HepG2 (cell line): ENCODE results near the gene RPA1. TPM values are rescaled to one million over a fixed set of nuclear protein-coding genes. Genes with fewer than 3 reads are reported as not detected.

ENCODE experiments used
- ARID4A ChIP-seq: sonication (generic); formaldehyde crosslinking; IDR thresholded peaks from 2 replicates; pipeline ENCODE4 v1.5.0; 2020; ENCODE audit warnings: mild to moderate bottlenecking, missing genetic modification reagents, borderline replicate concordance
- FOSL2 ChIP-seq: sonication (generic); formaldehyde crosslinking; IDR thresholded peaks from 2 replicates; pipeline ENCODE4 v1.4.0; 2020; ENCODE audit warnings: missing genetic modification reagents
- HOXA5 ChIP-seq: sonication (generic); formaldehyde crosslinking; IDR thresholded peaks from 2 replicates; pipeline ENCODE4 v1.4.0; 2020; ENCODE audit warnings: missing genetic modification reagents
- MAX ChIP-seq: IDR thresholded peaks from 2 replicates; pipeline ENCODE4 v1.6.1; 2012; ENCODE audit warnings: inconsistent platforms
- MIXL1 ChIP-seq: IDR thresholded peaks from 2 replicates; pipeline ENCODE4 v1.6.1; 2016
- MXD1 ChIP-seq: sonication (generic); formaldehyde crosslinking; IDR thresholded peaks from 2 replicates; pipeline ENCODE4 v1.4.0; 2020; ENCODE audit warnings: mild to moderate bottlenecking, missing genetic modification reagents
- PPARG ChIP-seq: conservative IDR thresholded peaks from 2 replicates; pipeline ENCODE4 v1.6.1; 2016; ENCODE audit warnings: missing biosample characterization, missing genetic modification reagents
- RXRB ChIP-seq: IDR thresholded peaks from 2 replicates; pipeline ENCODE4 v1.6.1; 2016; ENCODE audit warnings: borderline replicate concordance, missing genetic modification reagents, missing compliant biosample characterization
- SMYD3 ChIP-seq: sonication (generic); formaldehyde crosslinking; IDR thresholded peaks from 2 replicates; pipeline ENCODE4 v1.8.1; 2023; ENCODE audit warnings: mild to moderate bottlenecking, missing genetic modification reagents
- TEAD3 ChIP-seq: optimal IDR thresholded peaks from 2 replicates; pipeline ENCODE3; 2016; ENCODE audit warnings: borderline replicate concordance
- ZNF230 ChIP-seq: sonication (generic); formaldehyde crosslinking; IDR thresholded peaks from 2 replicates; pipeline ENCODE4 v1.4.0; 2020; ENCODE audit warnings: mild to moderate bottlenecking, missing genetic modification reagents
- ZNF816 ChIP-seq: sonication (generic); formaldehyde crosslinking; IDR thresholded peaks from 2 replicates; pipeline ENCODE4 v1.8.0; 2022; ENCODE audit warnings: missing genetic modification reagents, mild to moderate bottlenecking, borderline replicate concordance
- polyA plus RNA-seq, 8 experiments: library from polyadenylated mRNA; depleted of rRNA in 3 of 8; stranded (reverse) in 7 of 8; unstranded in 1 of 8; fragments of >200 nt; fragmentation: Illumina TruSeq in 4 of 8; extraction: Trizol in 4 of 8; gene quantifications; 2 replicates each; pipeline versions ENCODE4 v1.2.1 to v1.2.3, GENCODE V29; 2011 to 2016; ENCODE audit warnings: low read depth in 4 of 8, missing spikeins in 1 of 8, mixed read lengths in 1 of 8; ENCODE audit not compliant: insufficient read depth in 1 of 8
- total RNA-seq, 5 experiments: library from RNA; depleted of rRNA; stranded (reverse); fragments of >200 nt; fragmentation: Illumina TruSeq; extraction: Trizol; gene quantifications; 2 replicates each; pipeline ENCODE4 v1.2.3, GENCODE V29; 2016; ENCODE audit warnings: low read depth in 1 of 5
- TF ChIP-seq, protein P1 (sequence below): IDR thresholded peaks from 2 replicates; pipeline ENCODE4 v1.6.1; 2018; ENCODE audit warnings: missing genetic modification reagents

RPA1 gene
- total and polyA plus RNA-seq, 2 of the 13 experiments (the other 11 are each of a cell fraction or from before 2014, with no cell fraction given): 13.9 to 37.6 TPM

DNA sequence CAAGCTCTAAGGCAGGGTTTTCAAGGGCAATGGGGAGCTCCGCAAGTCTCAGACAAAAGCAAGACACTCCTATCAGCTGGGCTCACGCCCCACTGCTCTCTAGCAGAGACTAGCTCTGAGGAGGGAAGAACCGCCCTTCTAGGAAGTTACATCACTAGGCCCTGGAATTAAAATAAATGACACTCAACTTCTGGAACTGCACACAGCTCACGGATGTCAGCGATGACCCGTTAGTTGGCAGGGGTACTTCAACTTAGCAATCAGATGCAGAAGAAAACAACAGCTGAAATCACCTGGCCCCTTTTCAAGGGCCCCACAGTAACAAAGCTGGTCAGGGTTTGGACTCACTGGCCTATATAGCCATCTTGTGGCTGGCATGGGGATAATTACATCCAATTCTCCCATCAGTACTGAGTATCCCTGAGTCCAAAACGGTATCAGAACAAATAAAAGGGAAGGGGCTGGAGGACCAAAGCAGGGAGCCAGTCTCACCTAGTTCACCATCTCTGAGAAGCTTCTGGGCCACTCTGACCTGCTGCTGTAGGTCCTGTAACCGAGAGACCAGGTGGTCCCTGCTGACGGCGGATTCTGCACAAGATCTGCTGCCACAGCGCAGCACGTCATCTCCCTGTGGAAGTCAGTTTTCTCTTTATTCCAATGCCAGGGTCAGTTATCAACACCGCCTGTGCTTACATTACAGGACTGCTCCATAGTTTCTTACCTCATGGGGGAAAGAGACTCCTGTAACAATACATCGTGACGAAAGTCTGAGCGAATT, 45.8 kb upstream of the RPA1 start (continued):
- TF ChIP-seq FOSL2: 0 out of 2 replicates have a peak, but pooled peaks have one; percentile 18
- TF ChIP-seq MIXL1 (CRISPR knock-in tag): peak; percentile 73; the same call in 1 of the 2 replicates
- peak; percentile 66; the same call in 1 of the 2 replicates for TF ChIP-seq HOXA5 (CRISPR knock-in tag)
- TF ChIP-seq ZNF816: no peak
- TF ChIP-seq TEAD3 (CRISPR knock-in tag): peak; percentile 89
- TF ChIP-seq, protein P1, sequence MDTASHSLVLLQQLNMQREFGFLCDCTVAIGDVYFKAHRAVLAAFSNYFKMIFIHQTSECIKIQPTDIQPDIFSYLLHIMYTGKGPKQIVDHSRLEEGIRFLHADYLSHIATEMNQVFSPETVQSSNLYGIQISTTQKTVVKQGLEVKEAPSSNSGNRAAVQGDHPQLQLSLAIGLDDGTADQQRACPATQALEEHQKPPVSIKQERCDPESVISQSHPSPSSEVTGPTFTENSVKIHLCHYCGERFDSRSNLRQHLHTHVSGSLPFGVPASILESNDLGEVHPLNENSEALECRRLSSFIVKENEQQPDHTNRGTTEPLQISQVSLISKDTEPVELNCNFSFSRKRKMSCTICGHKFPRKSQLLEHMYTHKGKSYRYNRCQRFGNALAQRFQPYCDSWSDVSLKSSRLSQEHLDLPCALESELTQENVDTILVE (CRISPR knock-in tag): 0 out of 2 replicates have a peak, but pooled peaks have one; percentile 16
- 0 out of 2 replicates have a peak, but pooled peaks have one; percentile 33 for TF ChIP-seq PPARG
- TF ChIP-seq SMYD3 (CRISPR knock-in tag): no peak
- TF ChIP-seq ZNF230: 0 out of 2 replicates have a peak, but pooled peaks have one; percentile 24
- peak; percentile 18; the same call in 1 of the 2 replicates for TF ChIP-seq ARID4A
- 0 out of 2 replicates have a peak, but pooled peaks have one; percentile 34 for TF ChIP-seq RXRB
- no peak for TF ChIP-seq MAX
- no peak for TF ChIP-seq MXD1 (CRISPR knock-in tag)
